Natural killer cell (primary cell): ENCODE results near the gene EEFSEC. TPM values are rescaled to one million over a fixed set of nuclear protein-coding genes. Genes with fewer than 3 reads are reported as not detected.
A peak's percentile ranks its signal among the peaks of the same experiment; 100 is the strongest.

Source experiments
- ATAC-seq, 3 donors: fragments of 150-1000 bp in 2 of 3; fragments of 200-7000 bp in 1 of 3; cut with Tn5 transposase; 1 replicate in 1 of 3; 2 replicates in 2 of 3; pipeline ENCODE4 v1.10.0; 2021; ENCODE audit warnings: mild to moderate bottlenecking in 2 of 3, moderate library complexity in 2 of 3
- DNase-seq, 2 donors: peaks; one replicate each; pipeline versions ENCODE4 v3.0.0 to v3.0.0-alpha.2; 2013 to 2021; ENCODE audit warnings: mixed read lengths in 1 of 2
- H3K27ac ChIP-seq: one replicate; pipeline ENCODE4 v1.5.1; 2013; ENCODE audit warnings: mild to moderate bottlenecking, low read length
- H3K27me3 ChIP-seq: one replicate; pipeline ENCODE4 v1.6.1; 2013; ENCODE audit warnings: low read length; ENCODE audit not compliant: control insufficient read depth, insufficient read depth
- H3K36me3 ChIP-seq: one replicate; pipeline ENCODE4 v1.6.1; 2013; ENCODE audit warnings: low read length; ENCODE audit not compliant: control insufficient read depth, insufficient read depth
- H3K4me1 ChIP-seq: one replicate; pipeline ENCODE4 v1.6.1; 2013; ENCODE audit warnings: low read length; ENCODE audit not compliant: control insufficient read depth, insufficient read depth
- H3K4me3 ChIP-seq: one replicate; pipeline ENCODE4 v1.5.1; 2013; ENCODE audit warnings: low read length
- H3K9me3 ChIP-seq: one replicate; pipeline ENCODE4 v1.6.1; 2013; ENCODE audit warnings: low read length; ENCODE audit not compliant: control insufficient read depth, insufficient read depth
- H3K27ac Mint-ChIP-seq, 2 donors: one replicate each; pipeline ENCODE4 v1.8.0; 2022; ENCODE audit warnings: mild to moderate bottlenecking in 2 of 2, mixed read lengths in 2 of 2, moderate library complexity in 1 of 2
- H3K27me3 Mint-ChIP-seq, 2 donors: one replicate each; pipeline ENCODE4 v1.8.0; 2022; ENCODE audit warnings: low read depth in 2 of 2, mixed read lengths in 2 of 2
- H3K36me3 Mint-ChIP-seq: one replicate; pipeline ENCODE4 v1.8.0; 2022; ENCODE audit warnings: mixed read lengths
- H3K4me1 Mint-ChIP-seq, 2 donors: one replicate each; pipeline ENCODE4 v1.8.0; 2022; ENCODE audit warnings: mixed read lengths in 2 of 2
- H3K4me3 Mint-ChIP-seq: one replicate; pipeline ENCODE4 v1.8.0; 2022; ENCODE audit warnings: mild to moderate bottlenecking, moderate library complexity, mixed read lengths
- H3K9me3 Mint-ChIP-seq, 2 donors: one replicate each; pipeline ENCODE4 v1.8.0; 2022; ENCODE audit warnings: mixed read lengths in 2 of 2
- CTCF ChIP-seq: fragments of 200-600 bp; IDR thresholded peaks from one replicate; pipeline ENCODE4 v1.8.0; 2022; ENCODE audit warnings: antibody characterized with exemption
- WGBS: methylation state at CpG from one replicate; pipeline ENCODE4 v1.1.7; 2013; ENCODE audit warnings: missing lambda C conversion rate; ENCODE audit not compliant: insufficient coverage; 5-methylcytosine and 5-hydroxymethylcytosine counted together
- intact Hi-C: fragments of 100-400 bp; cut with micrococcal nuclease; formaldehyde crosslinking; loops from one replicate; pipeline ENCODE4 v1.14.2; 2022
- total RNA-seq, 4 donors: library from RNA; stranded (reverse); fragments of 120-200 nt in 1 of 4; gene quantifications; one replicate each; pipeline versions ENCODE4 v1.2.3 to v1.2.4, GENCODE V29; 2013 to 2022

Gene EEFSEC
- total RNA-seq, 3 donors from 2014 or later (not counting 1 experiment from before 2014, with no cell fraction given), result 16.7 to 18.9 (median 17.6) TPM

DNA sequence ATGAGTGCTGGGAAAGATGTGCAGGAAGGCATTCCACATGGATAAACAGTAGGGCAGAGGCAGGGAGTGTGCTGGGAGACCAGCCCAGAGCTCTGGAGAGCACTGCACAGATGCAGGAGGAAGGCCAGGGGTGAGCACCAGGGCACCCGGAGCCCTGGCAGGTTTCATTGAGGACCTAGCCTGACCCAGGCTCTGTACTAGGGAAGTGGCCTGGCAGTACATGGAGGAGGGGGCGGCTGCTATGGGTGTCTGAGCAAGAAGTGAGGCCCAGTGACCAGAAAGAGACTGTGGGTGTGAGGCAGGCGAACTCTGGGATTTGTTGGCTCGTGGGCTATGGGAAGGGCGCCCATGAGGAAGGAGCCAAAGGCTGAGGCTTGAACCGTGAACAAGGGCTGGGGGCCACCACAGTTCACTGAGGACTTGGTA, 174.3 kb downstream of the EEFSEC start:
- no peaks in the 10 kb centered on the region for H3K9me3 Mint-ChIP-seq
- Histone ChIP-seq H3K27ac (no peak overlapping the region), H3K36me3 (no peaks in the 10 kb centered on the region), H3K9me3 (no peaks in the 10 kb centered on the region), H3K4me3 (no peak overlapping the region), H3K4me1 (no peaks in the 10 kb centered on the region), H3K27me3 (no peaks in the 10 kb centered on the region)
- DNase-seq (no peak), ATAC-seq (no peak)
- 93% methylated on average over 6 of the region's 6 CpGs for WGBS
- no peak overlapping the region for H3K27ac Mint-ChIP-seq
- intact Hi-C loops, result no loop called here
- H3K4me3 Mint-ChIP-seq, result no peak overlapping the region
- no peaks in the 10 kb centered on the region for H3K27me3 Mint-ChIP-seq
- TF ChIP-seq CTCF, result no peak
- no peaks in the 10 kb centered on the region for H3K36me3 Mint-ChIP-seq
- peaks cover 0 to 11% of the 10 kb centered on the region in 2 donors for H3K4me1 Mint-ChIP-seq

DNA sequence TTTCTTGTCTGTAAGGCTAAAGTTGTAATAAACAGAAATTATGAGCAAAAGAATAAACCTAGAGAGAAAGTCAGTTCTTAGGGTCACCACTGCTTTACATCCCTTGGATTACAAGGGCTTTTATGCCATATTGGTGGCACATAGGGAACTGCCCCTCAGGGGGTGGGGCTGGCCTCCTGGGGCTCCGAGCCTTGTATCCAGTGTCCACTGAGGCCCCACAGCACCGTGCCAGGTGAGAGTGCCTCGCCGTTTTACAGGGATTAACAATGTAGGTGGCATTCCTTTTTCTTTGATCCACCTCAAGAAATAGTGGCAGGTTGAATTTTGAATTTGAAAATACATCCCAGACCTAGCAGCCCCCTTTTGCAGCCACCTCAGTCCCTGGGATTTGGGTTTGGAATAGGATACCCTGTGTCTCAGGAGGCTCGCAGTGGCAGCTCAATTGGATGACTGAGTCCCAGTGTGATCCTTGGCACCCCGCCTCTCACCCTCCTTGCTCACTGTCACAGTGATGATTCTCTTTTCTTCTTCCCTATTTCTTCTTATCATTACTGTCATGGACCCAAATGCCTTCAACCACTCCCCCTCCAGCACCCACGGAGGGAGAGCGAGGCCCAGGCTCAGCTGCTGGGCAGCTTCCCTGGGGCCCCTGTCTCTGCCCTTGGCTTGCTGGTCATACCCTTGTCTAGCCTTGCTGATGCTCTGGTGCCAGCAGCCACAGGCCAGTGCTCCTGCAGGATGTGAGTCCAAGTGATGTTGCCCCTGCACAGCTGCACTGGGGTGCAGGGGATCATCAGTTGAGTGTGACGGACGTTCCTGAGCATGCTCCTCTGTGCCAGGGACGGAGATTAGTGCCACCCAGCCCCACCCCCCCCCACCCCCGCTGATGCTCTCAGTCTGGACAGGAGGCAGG, 175.5 kb downstream of the EEFSEC start:
- DNase-seq, result no peak
- TF ChIP-seq CTCF, result no peak
- WGBS, result 98% methylated on average over 11 of the region's 12 CpGs

DNA sequence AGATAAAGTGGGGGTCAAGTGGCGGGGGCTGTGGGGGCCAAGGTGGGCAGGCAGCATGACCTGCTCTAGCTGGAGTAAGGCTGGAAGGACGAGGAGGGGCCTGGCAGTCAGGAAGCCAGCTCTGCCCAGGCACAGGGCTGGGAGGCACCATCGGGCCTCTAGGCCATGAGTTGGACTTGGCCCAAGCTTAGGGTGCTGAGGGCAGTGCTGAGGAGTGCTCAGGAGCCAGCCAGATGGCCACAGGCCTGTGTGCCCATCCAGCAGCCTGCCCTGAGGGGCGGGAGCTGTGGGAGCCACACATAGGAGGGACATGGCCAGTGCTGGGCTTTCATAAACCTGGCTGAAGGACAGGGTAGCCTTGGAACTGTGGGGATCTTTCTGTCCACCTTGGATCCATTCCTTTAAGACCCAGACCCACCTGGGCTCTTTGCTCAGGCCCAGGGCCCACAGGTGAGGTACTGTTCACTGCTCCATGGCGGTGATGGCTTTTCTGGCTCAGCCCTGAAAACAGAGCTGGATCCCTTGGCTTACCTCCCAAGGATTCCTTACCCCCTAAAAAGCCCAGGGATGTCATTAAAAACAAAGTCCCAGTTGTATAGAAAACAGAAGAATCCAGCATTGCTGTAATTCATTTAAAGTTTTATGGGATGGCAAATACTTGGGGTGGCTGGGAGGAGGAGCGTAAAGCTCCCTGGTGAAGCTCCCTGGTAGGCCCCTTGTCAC, 176.4 kb downstream of the EEFSEC start:
- no peaks in the 10 kb centered on the region for H3K9me3 ChIP-seq
- Mint-ChIP-seq H3K27me3 (no peaks in the 10 kb centered on the region), H3K4me3 (no peak overlapping the region), H3K4me1 (peaks cover 0 to 11% of the 10 kb centered on the region in 2 donors), H3K36me3 (no peaks in the 10 kb centered on the region), H3K9me3 (no peaks in the 10 kb centered on the region), H3K27ac (no peak overlapping the region)
- ATAC-seq, result no peak
- DNase-seq, result no peak
- H3K36me3 ChIP-seq, result no peaks in the 10 kb centered on the region
- TF ChIP-seq CTCF, result no peak
- no peaks in the 10 kb centered on the region for H3K27me3 ChIP-seq
- H3K4me3 ChIP-seq, result no peak overlapping the region
- intact Hi-C loops, result no loop called here
- H3K27ac ChIP-seq, result no peak overlapping the region
- H3K4me1 ChIP-seq, result no peaks in the 10 kb centered on the region
- 98% methylated on average over 6 of the region's 6 CpGs for WGBS

More for the DNA sequence above, 175.5 kb downstream of the EEFSEC start:
- H3K9me3 ChIP-seq, result no peaks in the 10 kb centered on the region
- H3K27me3 ChIP-seq, result no peaks in the 10 kb centered on the region
- Mint-ChIP-seq H3K4me3 (no peak overlapping the region), H3K36me3 (no peaks in the 10 kb centered on the region), H3K27me3 (no peaks in the 10 kb centered on the region), H3K27ac (peak overlapping the region in 1 of 2 donors; percentile 27), H3K4me1 (peaks cover 0 to 11% of the 10 kb centered on the region in 2 donors), H3K9me3 (no peaks in the 10 kb centered on the region)
- H3K27ac ChIP-seq, result no peak overlapping the region
- ATAC-seq, result no peak
- H3K4me1 ChIP-seq, result no peaks in the 10 kb centered on the region
- no peaks in the 10 kb centered on the region for H3K36me3 ChIP-seq
- no peak overlapping the region for H3K4me3 ChIP-seq
- intact Hi-C loops, result no loop called here
